SU-DHL-6 (cell line): ENCODE measurements around the gene GALNT17.

ENCODE experiments used
- H2AFZ ChIP-seq: fragments of 200-600 bp; sonication (generic); 2 replicates; pipeline ENCODE4 v1.6.1; 2014; ENCODE audit warnings: low read depth, mild to moderate bottlenecking, moderate library complexity, mixed read lengths, antibody characterized with exemption, low read length; ENCODE audit not compliant: severe bottlenecking
- H3F3A ChIP-seq: fragments of 200-600 bp; shearing (Covaris generic); 2 replicates; pipeline ENCODE4 v1.6.0; 2016; ENCODE audit warnings: antibody characterized with exemption, mild to moderate bottlenecking; ENCODE audit not compliant: insufficient read depth
- H3K27ac ChIP-seq: fragments of 200-600 bp; sonication (generic); 2 replicates; pipeline ENCODE4 v1.5.1; 2016; ENCODE audit warnings: low read depth, mild to moderate bottlenecking, low read length, moderate library complexity, mixed read lengths
- H3K27me3 ChIP-seq: fragments of 200-600 bp; sonication (generic), shearing (Covaris generic); 2 replicates; pipeline ENCODE4 v1.6.0; 2014; ENCODE audit warnings: mild to moderate bottlenecking, low read length
- H3K36me3 ChIP-seq: fragments of 200-600 bp; sonication (generic); 2 replicates; pipeline ENCODE4 v1.6.1; 2014; ENCODE audit warnings: mild to moderate bottlenecking, low read length, mixed read lengths
- H3K4me2 ChIP-seq: fragments of 300-600, 200-600 bp; shearing (Covaris generic), sonication (generic); 2 replicates; pipeline ENCODE4 v1.6.0; 2014; ENCODE audit warnings: low read length, low read depth, mild to moderate bottlenecking; ENCODE audit not compliant: poor library complexity, severe bottlenecking
- H3K4me3 ChIP-seq: fragments of 200-600 bp; sonication (generic); 2 replicates; pipeline ENCODE4 v1.5.1; 2014; ENCODE audit warnings: antibody characterized with exemption, low read length, mild to moderate bottlenecking, mixed read lengths; ENCODE audit not compliant: insufficient read depth, poor library complexity, severe bottlenecking
- H3K79me2 ChIP-seq: fragments of 200-600 bp; sonication (generic); 2 replicates; pipeline ENCODE4 v1.6.1; 2014; ENCODE audit warnings: mild to moderate bottlenecking, low read length, moderate library complexity; ENCODE audit not compliant: insufficient read depth
- H3K9ac ChIP-seq: fragments of 200-600 bp; sonication (generic); 2 replicates; pipeline ENCODE4 v1.7.0; 2014; ENCODE audit warnings: mild to moderate bottlenecking, low read length
- H3K9me2 ChIP-seq: fragments of 200-600 bp; sonication (generic); replicated peaks from 2 replicates; pipeline ENCODE4 v1.6.1; 2014; ENCODE audit warnings: low read length; ENCODE audit not compliant: insufficient read depth
- H3K9me3 ChIP-seq: fragments of 200-600 bp; sonication (generic); 2 replicates; pipeline ENCODE4 v1.6.1; 2014; ENCODE audit warnings: low read length, mixed read lengths; ENCODE audit not compliant: insufficient read depth
- H4K20me1 ChIP-seq: fragments of 200-600 bp; sonication (generic); 2 replicates; pipeline ENCODE4 v1.6.1; 2014; ENCODE audit warnings: low read depth, mild to moderate bottlenecking, antibody characterized with exemption, low read length, moderate library complexity, mixed read lengths
- EZH2phosphoT487 ChIP-seq: fragments of 200-600 bp; sonication (generic), shearing (Covaris generic); conservative IDR thresholded peaks from 2 replicates; pipeline ENCODE4 v1.6.1; 2018; ENCODE audit warnings: mild to moderate bottlenecking, antibody characterized with exemption, low read length, moderate library complexity, mixed read lengths
- TF ChIP-seq, protein P1 (sequence below): fragments of 200-600 bp; sonication (generic); IDR thresholded peaks from one replicate; pipeline ENCODE4 v1.5.1; 2017; ENCODE audit warnings: antibody characterized with exemption, mild to moderate bottlenecking, low read length, moderate library complexity; ENCODE audit not compliant: insufficient read depth, poor library complexity, severe bottlenecking

Gene GALNT17

DNA sequence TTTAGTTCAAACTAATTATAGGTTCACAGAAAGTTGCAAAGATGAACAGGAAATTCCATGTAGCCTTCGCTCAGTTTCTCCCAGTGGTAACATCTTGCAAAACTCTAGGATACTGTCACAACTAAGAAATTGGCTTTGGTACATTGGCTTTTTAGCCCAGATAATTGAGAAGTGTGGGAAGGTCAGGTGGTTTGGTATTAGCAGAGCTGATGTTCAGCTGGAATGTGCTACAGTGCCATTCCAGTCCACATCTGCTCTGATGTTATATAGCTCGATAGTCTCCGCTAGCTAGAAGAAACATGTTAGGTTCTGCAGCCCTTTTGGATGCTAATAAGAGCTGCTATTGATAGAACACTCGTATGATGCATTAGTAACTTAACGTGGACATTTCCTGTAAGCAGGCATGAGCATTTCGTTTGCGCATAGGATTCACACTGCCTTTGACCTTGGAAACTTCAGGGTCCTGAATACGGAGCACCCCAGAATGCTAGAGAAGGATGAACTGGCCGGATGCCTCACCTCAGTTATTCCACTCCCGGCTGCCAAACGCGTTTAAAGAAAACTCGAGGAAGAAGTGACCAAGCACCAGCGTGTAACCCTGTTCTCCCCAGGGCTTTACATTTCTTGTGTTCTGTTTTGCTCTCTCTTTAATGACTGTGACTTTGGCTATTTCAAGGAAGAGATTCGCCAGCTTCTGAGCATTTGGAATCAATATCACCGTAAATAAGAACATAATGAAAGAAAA, 271.4 kb downstream of the GALNT17 start:
- TF ChIP-seq EZH2phosphoT487 = no peak
- TF ChIP-seq, protein P1, sequence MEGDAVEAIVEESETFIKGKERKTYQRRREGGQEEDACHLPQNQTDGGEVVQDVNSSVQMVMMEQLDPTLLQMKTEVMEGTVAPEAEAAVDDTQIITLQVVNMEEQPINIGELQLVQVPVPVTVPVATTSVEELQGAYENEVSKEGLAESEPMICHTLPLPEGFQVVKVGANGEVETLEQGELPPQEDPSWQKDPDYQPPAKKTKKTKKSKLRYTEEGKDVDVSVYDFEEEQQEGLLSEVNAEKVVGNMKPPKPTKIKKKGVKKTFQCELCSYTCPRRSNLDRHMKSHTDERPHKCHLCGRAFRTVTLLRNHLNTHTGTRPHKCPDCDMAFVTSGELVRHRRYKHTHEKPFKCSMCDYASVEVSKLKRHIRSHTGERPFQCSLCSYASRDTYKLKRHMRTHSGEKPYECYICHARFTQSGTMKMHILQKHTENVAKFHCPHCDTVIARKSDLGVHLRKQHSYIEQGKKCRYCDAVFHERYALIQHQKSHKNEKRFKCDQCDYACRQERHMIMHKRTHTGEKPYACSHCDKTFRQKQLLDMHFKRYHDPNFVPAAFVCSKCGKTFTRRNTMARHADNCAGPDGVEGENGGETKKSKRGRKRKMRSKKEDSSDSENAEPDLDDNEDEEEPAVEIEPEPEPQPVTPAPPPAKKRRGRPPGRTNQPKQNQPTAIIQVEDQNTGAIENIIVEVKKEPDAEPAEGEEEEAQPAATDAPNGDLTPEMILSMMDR = no peak

DNA sequence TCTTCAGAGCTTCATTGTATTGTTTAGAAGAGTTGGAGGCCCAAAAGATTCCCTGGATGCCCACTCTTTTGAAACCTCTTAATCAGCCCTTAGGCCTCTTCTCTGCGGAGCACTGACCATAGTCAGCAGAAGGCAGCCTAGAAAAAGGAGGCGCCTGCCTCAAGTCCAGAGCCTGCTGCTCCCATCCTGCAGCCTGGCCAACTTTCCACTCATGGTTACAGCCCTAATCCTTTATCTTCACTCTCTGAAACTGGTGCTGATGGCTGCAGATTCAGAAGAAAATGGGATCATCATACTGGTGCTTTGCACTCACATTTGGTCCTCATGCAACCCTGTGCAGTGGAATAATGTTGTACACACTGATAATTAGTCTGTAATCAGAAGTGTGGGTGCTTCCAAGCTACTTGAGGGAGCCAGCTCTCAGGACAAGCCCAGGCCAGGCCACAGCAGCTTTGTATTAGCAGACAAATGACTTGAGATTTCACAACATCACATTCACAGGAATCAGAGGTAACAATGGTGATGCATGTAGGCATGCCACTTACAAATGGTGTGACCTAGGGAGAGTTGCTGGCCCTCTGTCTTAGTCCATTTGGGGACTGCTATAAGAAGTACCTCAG, 272.9 kb downstream of the GALNT17 start:
- H3K4me2 ChIP-seq = no peak overlapping the region

More for the DNA sequence above, 271.4 kb downstream of the GALNT17 start:
- Histone ChIP-seq H3K9ac (no peak overlapping the region), H3K4me2 (no peak overlapping the region), H3K27ac (no peak overlapping the region), H3K36me3 (no peaks in the 10 kb centered on the region), H3K9me2 (no peaks in the 10 kb centered on the region), H3K4me3 (no peak overlapping the region), H3F3A (no peaks in the 10 kb centered on the region), H3K9me3 (no peaks in the 10 kb centered on the region), H3K27me3 (no peaks in the 10 kb centered on the region), H4K20me1 (no peaks in the 10 kb centered on the region), H3K79me2 (no peaks in the 10 kb centered on the region), H2AFZ (no peak overlapping the region)

DNA sequence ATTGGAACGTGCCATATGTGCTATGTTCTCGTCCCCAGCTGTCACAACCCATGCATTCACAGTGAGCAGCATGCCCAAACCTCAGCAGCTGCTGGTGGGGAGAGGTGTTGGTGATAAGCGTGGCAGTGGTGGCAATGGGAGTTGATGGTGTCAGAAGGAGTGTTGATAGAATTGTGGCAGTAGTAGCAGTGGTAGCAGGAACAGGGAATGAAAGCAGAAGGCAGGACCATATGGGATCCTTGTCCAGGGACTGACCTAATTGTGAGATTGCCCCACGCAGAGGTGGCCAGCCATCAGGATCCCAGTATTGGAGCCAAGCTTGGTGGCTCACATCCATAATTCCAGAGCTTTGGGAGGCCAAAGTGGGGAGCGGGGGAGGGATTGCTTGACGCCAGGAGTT, 276.3 kb downstream of the GALNT17 start:
- H3K4me2 ChIP-seq = no peak overlapping the region
- no peak overlapping the region for H2AFZ ChIP-seq
- no peaks in the 10 kb centered on the region for H4K20me1 ChIP-seq
- H3K79me2 ChIP-seq = no peaks in the 10 kb centered on the region
- no peaks in the 10 kb centered on the region for H3F3A ChIP-seq
- no peak overlapping the region for H3K9ac ChIP-seq
- no peaks in the 10 kb centered on the region for H3K36me3 ChIP-seq
- no peaks in the 10 kb centered on the region; the same call in 1 of the 2 replicates for H3K9me3 ChIP-seq
- H3K27me3 ChIP-seq = no peaks in the 10 kb centered on the region
- no peak overlapping the region for H3K4me3 ChIP-seq
- no peaks in the 10 kb centered on the region for H3K9me2 ChIP-seq
- H3K27ac ChIP-seq = no peak overlapping the region
- TF ChIP-seq, protein P1 = no peak
- TF ChIP-seq EZH2phosphoT487 = no peak

More for the DNA sequence above, 272.9 kb downstream of the GALNT17 start:
- Histone ChIP-seq H2AFZ (no peak overlapping the region), H3K9me2 (no peaks in the 10 kb centered on the region), H3K36me3 (no peaks in the 10 kb centered on the region), H4K20me1 (no peaks in the 10 kb centered on the region), H3K4me3 (no peak overlapping the region), H3K9me3 (no peaks in the 10 kb centered on the region; the same call in 1 of the 2 replicates), H3K27ac (no peak overlapping the region), H3F3A (no peaks in the 10 kb centered on the region), H3K9ac (no peak overlapping the region), H3K27me3 (no peaks in the 10 kb centered on the region), H3K79me2 (no peaks in the 10 kb centered on the region)
- TF ChIP-seq, protein P1 = no peak
- TF ChIP-seq EZH2phosphoT487 = no peak
